OCI-LY7 (cell line): Measurements from ENCODE around the gene KIAA1671. TPM values are rescaled to one million over a fixed set of nuclear protein-coding genes. Genes with fewer than 3 reads are reported as not detected.

Source experiments
- BruUV-seq: library from RNA; stranded (reverse); fragments of 400-500 nt; replicated peaks from 2 replicates; lab custom pipeline; 2021; lab: Mats Ljungman, UMichigan
- CTCF ChIA-PET: fragments of 300-600 bp; sonication (Branson Sonifier 250); formaldehyde crosslinking; loops from one replicate; lab custom pipeline; 2022; ENCODE audit warnings: antibody characterized with exemption; ENCODE audit not compliant: unreplicated experiment; lab: Charles Lee
- POLR2A ChIA-PET: fragments of 300-600 bp; sonication (Branson Sonifier 250); formaldehyde crosslinking; loops from one replicate; lab custom pipeline; 2022; ENCODE audit warnings: antibody characterized with exemption; lab: Charles Lee
- DNase-seq: peaks from one replicate; pipeline ENCODE4 v3.0.0-alpha.2; 2015; ENCODE audit warnings: low spot score
- H2AFZ ChIP-seq: fragments of 200-600 bp; sonication (generic), shearing (Covaris generic); 2 replicates; pipeline ENCODE4 v1.6.1; 2014; ENCODE audit warnings: mild to moderate bottlenecking, antibody characterized with exemption, low read length, moderate library complexity
- H3K27ac ChIP-seq: fragments of 200-600 bp; sonication (generic); 2 replicates; pipeline ENCODE4 v1.5.1; 2014; ENCODE audit warnings: mixed run types, low read depth, mild to moderate bottlenecking, moderate library complexity, low read length, inconsistent platforms; ENCODE audit not compliant: poor library complexity, severe bottlenecking
- H3K36me3 ChIP-seq: fragments of 200-600 bp; sonication (generic); 2 replicates; pipeline ENCODE4 v1.6.1; 2014; ENCODE audit warnings: mild to moderate bottlenecking, antibody characterized with exemption, low read length, moderate library complexity, mixed read lengths; ENCODE audit not compliant: insufficient read depth
- H3K4me1 ChIP-seq: fragments of 200-600 bp; sonication (generic); 2 replicates; pipeline ENCODE4 v1.5.1; 2014; ENCODE audit warnings: mild to moderate bottlenecking, low read length; ENCODE audit not compliant: insufficient read depth, poor library complexity, severe bottlenecking
- H3K4me2 ChIP-seq: fragments of 200-600 bp; sonication (generic); 2 replicates; pipeline ENCODE4 v1.6.1; 2014; ENCODE audit warnings: mild to moderate bottlenecking, low read length
- H3K4me3 ChIP-seq: fragments of 200-600 bp; sonication (generic); 2 replicates; pipeline ENCODE4 v1.5.1; 2014; ENCODE audit warnings: mild to moderate bottlenecking, low read depth, low read length; ENCODE audit not compliant: poor library complexity, severe bottlenecking
- H3K79me2 ChIP-seq: fragments of 200-600 bp; sonication (generic); 2 replicates; pipeline ENCODE4 v1.6.1; 2016; ENCODE audit warnings: low read depth, mild to moderate bottlenecking, low read length, moderate library complexity, mixed read lengths; ENCODE audit not compliant: insufficient read depth
- H3K9me2 ChIP-seq: fragments of 200-600 bp; sonication (generic); 2 replicates; pipeline ENCODE4 v1.6.1; 2016; ENCODE audit warnings: mild to moderate bottlenecking, low read length, mixed read lengths; ENCODE audit not compliant: insufficient read depth
- H3K9me3 ChIP-seq: fragments of 200-600 bp; sonication (generic); 2 replicates; pipeline ENCODE4 v1.6.1; 2014; ENCODE audit warnings: mild to moderate bottlenecking, mixed run types, low read length, mixed read lengths
- H4K20me1 ChIP-seq: fragments of 200-600 bp; sonication (generic); 2 replicates; pipeline ENCODE4 v1.6.1; 2014; ENCODE audit warnings: mild to moderate bottlenecking, antibody characterized with exemption, low read length, moderate library complexity, mixed read lengths; ENCODE audit not compliant: insufficient read depth
- CTCF ChIP-seq: fragments of 200-600 bp; sonication (generic); conservative IDR thresholded peaks from 2 replicates; pipeline ENCODE4 v1.5.1; 2014; ENCODE audit warnings: mild to moderate bottlenecking, antibody characterized with exemption, low read length, moderate library complexity, mixed read lengths
- EZH2phosphoT487 ChIP-seq: fragments of 200-600 bp; sonication (generic); IDR thresholded peaks from 2 replicates; pipeline ENCODE4 v1.6.1; 2018; ENCODE audit warnings: low read depth, borderline replicate concordance, mild to moderate bottlenecking, mixed run types, antibody characterized with exemption, low read length, moderate library complexity, mixed read lengths
- intact Hi-C: fragments of 100-400 bp; cut with micrococcal nuclease; formaldehyde crosslinking; loops from one replicate; pipeline ENCODE4 v1.10.0; 2022; ENCODE audit not compliant: unreplicated experiment
- total RNA-seq, 2 experiments: library from RNA; depleted of rRNA in 1 of 2; stranded (reverse); fragments of >200 nt in 1 of 2; shearing (Covaris generic) in 1 of 2; gene quantifications; 2 replicates each; pipeline ENCODE4 v1.2.3, GENCODE V29; 2014 to 2022

Gene KIAA1671
- total RNA-seq, 2 experiments from 2014 or later: not detected

GRCh38 chr22:25144522-25144921, 192.0 kb downstream of the KIAA1671 start:
- ChIA-PET CTCF (no interaction called here), POLR2A (no interaction called here)
- TF ChIP-seq EZH2phosphoT487: no peak
- no peak for TF ChIP-seq CTCF
- Histone ChIP-seq H2AFZ (no peak overlapping the region), H3K27ac (no peak overlapping the region), H3K79me2 (no peaks in the 10 kb centered on the region), H3K9me2 (no peaks in the 10 kb centered on the region), H3K9me3 (no peaks in the 10 kb centered on the region), H3K4me1 (no peaks in the 10 kb centered on the region), H3K36me3 (no peaks in the 10 kb centered on the region), H3K4me2 (no peak overlapping the region), H3K4me3 (no peak overlapping the region), H4K20me1 (no peaks in the 10 kb centered on the region)
- no TSS peak for BruUV-seq
- no peak for DNase-seq
- intact Hi-C loops: no loop called here

- Histone ChIP-seq H3K9me2 (no peaks in the 10 kb centered on the region), H3K4me2 (no peak overlapping the region), H3K9me3 (no peaks in the 10 kb centered on the region), H3K4me3 (no peak overlapping the region), H4K20me1 (no peaks in the 10 kb centered on the region), H2AFZ (no peak overlapping the region), H3K36me3 (no peaks in the 10 kb centered on the region), H3K4me1 (no peaks in the 10 kb centered on the region), H3K27ac (no peak overlapping the region), H3K79me2 (no peaks in the 10 kb centered on the region)
- no peak for DNase-seq
- CTCF ChIA-PET: no interaction called here
- POLR2A ChIA-PET: no interaction called here
- intact Hi-C loops: no loop called here
- TF ChIP-seq CTCF (no peak), EZH2phosphoT487 (no peak)
- no TSS peak for BruUV-seq
Measured at GRCh38 chr22:25146307-25146706, 193.8 kb downstream of the KIAA1671 start.

GRCh38 chr22:25146906-25147641, 194.6 kb downstream of the KIAA1671 start:
- Histone ChIP-seq H3K4me1 (no peaks in the 10 kb centered on the region), H4K20me1 (no peaks in the 10 kb centered on the region), H2AFZ (no peak overlapping the region), H3K9me3 (no peaks in the 10 kb centered on the region), H3K4me3 (no peak overlapping the region), H3K9me2 (no peaks in the 10 kb centered on the region), H3K79me2 (no peaks in the 10 kb centered on the region), H3K27ac (no peak overlapping the region), H3K4me2 (no peak overlapping the region), H3K36me3 (no peaks in the 10 kb centered on the region)
- DNase-seq: no peak
- CTCF ChIA-PET: no interaction called here
- no TSS peak for BruUV-seq
- POLR2A ChIA-PET: no interaction called here
- TF ChIP-seq EZH2phosphoT487: no peak
- no peak for TF ChIP-seq CTCF
- intact Hi-C loops: no loop called here
